K562 (cell line): ENCODE results near the gene TRIM38. TPM values are rescaled to one million over a fixed set of nuclear protein-coding genes. Genes with fewer than 3 reads are reported as not detected.
A peak's percentile ranks its signal among the peaks of the same experiment; 100 is the strongest.

Experiments
- ARID1B ChIP-seq: fragments of 450-650 bp; IDR thresholded peaks from 2 replicates; pipeline ENCODE4 v1.6.1; 2016; ENCODE audit warnings: antibody characterized with exemption, mild to moderate bottlenecking, inconsistent platforms
- BCOR ChIP-seq: fragments of 450-650 bp; IDR thresholded peaks from 2 replicates; pipeline ENCODE4 v1.6.1; 2016
- CBFB ChIP-seq: sonication (generic); formaldehyde crosslinking; IDR thresholded peaks from 2 replicates; pipeline ENCODE4 v1.4.0; 2020; ENCODE audit warnings: mild to moderate bottlenecking, missing genetic modification reagents
- CBX3 ChIP-seq, 2 experiments: IDR thresholded peaks; 1 replicate in 1 of 2; 2 replicates in 1 of 2; pipeline ENCODE4 v1.6.1; 2012; ENCODE audit warnings: inconsistent platforms in 2 of 2, low read length in 2 of 2, borderline replicate concordance in 1 of 2, control low read depth in 1 of 2
- CHD7 ChIP-seq: fragments of 200-600 bp; sonication (generic); IDR thresholded peaks from one replicate; pipeline ENCODE4 v1.6.1; 2012; ENCODE audit warnings: mild to moderate bottlenecking, low read depth, low read length, inconsistent platforms
- HDAC6 ChIP-seq: IDR thresholded peaks from 2 replicates; pipeline ENCODE4 v1.6.1; 2012; ENCODE audit warnings: low read depth, mild to moderate bottlenecking, control low read depth, inconsistent platforms, low read length, moderate library complexity
- KLF1 ChIP-seq: fragments of 450-650 bp; IDR thresholded peaks from 2 replicates; pipeline ENCODE4 v1.6.1; 2016; ENCODE audit warnings: missing genetic modification characterization, missing compliant biosample characterization
- MBD2 ChIP-seq: sonication (generic); IDR thresholded peaks from 2 replicates; pipeline ENCODE4 v1.6.1; 2016; ENCODE audit warnings: low read depth, borderline replicate concordance
- SIX5 ChIP-seq, 2 experiments: IDR thresholded peaks; 2 replicates each; pipeline ENCODE4 v1.6.1; 2011; ENCODE audit warnings: low read length in 2 of 2, borderline replicate concordance in 1 of 2, low read depth in 1 of 2, mild to moderate bottlenecking in 1 of 2, moderate library complexity in 1 of 2; ENCODE audit not compliant: insufficient read depth in 1 of 2
- SMARCA5 ChIP-seq: fragments of 450-650 bp; IDR thresholded peaks from 2 replicates; pipeline ENCODE4 v1.6.1; 2016
- STAG1 ChIP-seq: sonication (generic); formaldehyde crosslinking; IDR thresholded peaks from 2 replicates; pipeline ENCODE4 v1.5.0; 2020; ENCODE audit warnings: missing genetic modification reagents, borderline replicate concordance
- STAT5B ChIP-seq: fragments of 250-450 bp; sonication (Bioruptor Pico); IDR thresholded peaks from 2 replicates; pipeline ENCODE4 v1.8.0; 2021; ENCODE audit warnings: mild to moderate bottlenecking, inconsistent platforms
- TAF15 ChIP-seq: fragments of 200-400 bp; formaldehyde crosslinking; IDR thresholded peaks from 2 replicates; pipeline ENCODE4 v1.6.1; 2017; ENCODE audit warnings: mild to moderate bottlenecking, low read depth, low read length, moderate library complexity
- TEAD4 ChIP-seq, 2 experiments: sonication (generic) in 1 of 2; formaldehyde crosslinking in 1 of 2; IDR thresholded peaks; 2 replicates each; pipeline versions ENCODE4 v1.6.1 to v1.8.0; 2012 to 2022; ENCODE audit warnings: borderline replicate concordance in 1 of 2, inconsistent platforms in 1 of 2, low read length in 1 of 2, mild to moderate bottlenecking in 1 of 2, missing genetic modification reagents in 1 of 2
- polyA plus RNA-seq, 8 experiments: library from polyadenylated mRNA; depleted of rRNA in 4 of 8; stranded (reverse) in 5 of 8; unstranded in 3 of 8; fragments of >200 nt; fragmentation: Nextera tagmentation in 2 of 8; fragmentation: Illumina TruSeq in 1 of 8; extraction: Ambion mirVana in 2 of 8; extraction: Trizol in 1 of 8; gene quantifications; 2 replicates each; pipeline versions ENCODE4 v1.2.1 to v1.2.3, GENCODE V29; 2011 to 2014; ENCODE audit warnings: inconsistent platforms in 1 of 8, missing spikeins in 1 of 8
- total RNA-seq, 7 experiments: library from RNA; depleted of rRNA in 6 of 7; stranded (reverse); fragments of >200 nt in 6 of 7; fragmentation: Illumina TruSeq in 2 of 7; extraction: Trizol in 2 of 7; gene quantifications; 2 replicates each; pipeline versions ENCODE4 v1.2.1 to v1.2.3, GENCODE V29; 2011 to 2021; ENCODE audit warnings: low replicate concordance in 1 of 7
- TF ChIP-seq, protein P1 (sequence below): conservative IDR thresholded peaks from 2 replicates; pipeline ENCODE4 v1.6.1; 2011; ENCODE audit warnings: low read depth, mild to moderate bottlenecking, low read length; ENCODE audit not compliant: control insufficient read depth

TRIM38 gene
- total and polyA plus RNA-seq, 9 of the 15 experiments (the other 6 are each of a cell fraction or from before 2014, with no cell fraction given), result 1.7 to 6.7 (median 6.3) TPM

DNA sequence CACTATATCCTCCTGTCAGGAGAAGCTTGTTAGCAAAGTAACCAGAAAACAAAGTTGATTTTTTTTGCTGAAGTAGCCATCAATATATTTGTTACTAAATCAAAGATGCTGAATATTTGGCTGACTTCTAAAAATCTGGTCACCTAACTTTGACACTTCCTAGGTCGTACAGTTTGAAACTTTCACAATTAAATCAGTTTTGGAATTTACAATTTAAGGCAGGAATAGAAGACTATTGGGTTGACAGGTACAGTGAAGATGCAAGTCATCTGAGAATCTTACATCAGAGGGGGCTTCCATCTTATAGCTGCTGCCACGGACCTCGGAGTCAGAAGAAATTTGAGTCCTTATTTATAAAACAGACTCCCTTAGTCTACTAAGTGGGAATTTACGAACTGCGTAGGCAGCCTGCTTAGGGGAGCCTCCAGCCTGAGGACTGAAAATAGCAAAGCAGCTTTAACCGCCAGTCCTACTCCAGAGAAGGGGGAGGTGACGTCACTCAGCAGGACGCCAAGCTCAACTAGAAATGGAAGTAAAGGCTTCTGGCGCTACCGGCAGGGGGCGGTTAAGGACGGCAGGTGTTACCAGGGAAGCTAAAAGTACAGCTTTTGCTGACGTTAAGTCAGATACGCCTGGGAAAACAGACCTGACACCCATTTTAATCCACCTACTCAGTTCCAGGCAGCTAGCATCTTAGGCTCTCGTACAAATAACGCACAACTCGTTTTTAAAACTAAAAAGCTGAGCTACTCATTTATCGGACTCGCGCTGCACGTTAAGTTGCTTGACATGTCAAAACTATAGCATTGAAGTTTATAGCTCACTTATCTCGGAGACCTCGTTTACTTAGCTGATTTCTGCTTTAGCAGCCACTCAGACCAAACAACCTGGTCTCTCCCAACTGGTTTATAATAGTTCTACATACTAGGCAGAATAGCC is 63.6 kb downstream of the TRIM38 start (continued):
- TF ChIP-seq CHD7, result no peak
- TF ChIP-seq TAF15, result no peak
- TF ChIP-seq KLF1, result no peak
- TF ChIP-seq SMARCA5, result no peak; the same call in 1 of the 2 replicates
- TF ChIP-seq TEAD4 (IDR thresholded peaks at IDR 0.05; ENCODE audit: low read length), result peak; percentile 60
- no peak for TF ChIP-seq TEAD4 (CRISPR knock-in tag; IDR thresholded peaks at IDR 0.05; ENCODE audit: borderline replicate concordance)
- no peak for TF ChIP-seq BCOR
- TF ChIP-seq HDAC6, result peak; percentile 77; the same call in 1 of the 2 replicates
- peak; percentile 70 for TF ChIP-seq MBD2
- TF ChIP-seq STAT5B (CRISPR knock-in tag), result no peak
- no peak for TF ChIP-seq STAG1 (CRISPR knock-in tag)
- no peak for TF ChIP-seq SIX5 (IDR thresholded peaks at IDR 0.05; ENCODE audit: borderline replicate concordance in 1 of 2, insufficient read depth in 1 of 2, low read depth in 1 of 2, low read length in 2 of 2)
- TF ChIP-seq ARID1B, result no peak
- no peak for TF ChIP-seq CBX3 (IDR thresholded peaks at IDR 0.05; ENCODE audit: borderline replicate concordance in 1 of 2, low read length in 2 of 2)
- TF ChIP-seq, protein P1, sequence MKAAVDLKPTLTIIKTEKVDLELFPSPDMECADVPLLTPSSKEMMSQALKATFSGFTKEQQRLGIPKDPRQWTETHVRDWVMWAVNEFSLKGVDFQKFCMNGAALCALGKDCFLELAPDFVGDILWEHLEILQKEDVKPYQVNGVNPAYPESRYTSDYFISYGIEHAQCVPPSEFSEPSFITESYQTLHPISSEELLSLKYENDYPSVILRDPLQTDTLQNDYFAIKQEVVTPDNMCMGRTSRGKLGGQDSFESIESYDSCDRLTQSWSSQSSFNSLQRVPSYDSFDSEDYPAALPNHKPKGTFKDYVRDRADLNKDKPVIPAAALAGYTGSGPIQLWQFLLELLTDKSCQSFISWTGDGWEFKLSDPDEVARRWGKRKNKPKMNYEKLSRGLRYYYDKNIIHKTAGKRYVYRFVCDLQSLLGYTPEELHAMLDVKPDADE, result peak; percentile 89
- TF ChIP-seq CBFB, result no peak
